NB4 (cell line): Measurements from ENCODE around the gene FGD1.

ENCODE experiments used
- MAX ChIP-seq: IDR thresholded peaks from 2 replicates; pipeline ENCODE4 v1.6.1; 2011; ENCODE audit warnings: low read depth, low read length
- TF ChIP-seq, protein P1 (sequence below): IDR thresholded peaks from one replicate; pipeline ENCODE4 v1.5.1; 2012; ENCODE audit warnings: low read depth, low read length

DNA sequence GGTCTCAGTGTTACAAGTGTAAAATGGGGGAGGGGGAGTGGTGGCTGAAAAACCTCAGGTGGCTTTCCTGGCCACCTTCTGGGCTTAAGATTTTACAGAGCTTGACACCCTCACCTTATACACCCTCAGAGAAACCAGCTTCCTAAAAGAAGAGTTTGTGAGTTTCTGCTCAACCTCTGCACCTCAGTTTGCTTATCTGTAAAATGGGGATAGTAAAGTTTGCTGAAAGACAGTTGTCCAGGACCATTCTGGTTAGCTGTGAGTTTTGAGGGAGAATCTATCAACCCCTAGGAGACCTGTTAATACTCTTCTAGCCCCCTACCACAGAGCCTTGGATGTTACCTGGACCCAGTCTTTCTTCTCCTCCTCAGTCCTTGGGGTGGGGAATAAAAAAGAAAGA, 46.1 kb downstream of the FGD1 start:
- no peak for TF ChIP-seq MAX
- TF ChIP-seq, protein P1, sequence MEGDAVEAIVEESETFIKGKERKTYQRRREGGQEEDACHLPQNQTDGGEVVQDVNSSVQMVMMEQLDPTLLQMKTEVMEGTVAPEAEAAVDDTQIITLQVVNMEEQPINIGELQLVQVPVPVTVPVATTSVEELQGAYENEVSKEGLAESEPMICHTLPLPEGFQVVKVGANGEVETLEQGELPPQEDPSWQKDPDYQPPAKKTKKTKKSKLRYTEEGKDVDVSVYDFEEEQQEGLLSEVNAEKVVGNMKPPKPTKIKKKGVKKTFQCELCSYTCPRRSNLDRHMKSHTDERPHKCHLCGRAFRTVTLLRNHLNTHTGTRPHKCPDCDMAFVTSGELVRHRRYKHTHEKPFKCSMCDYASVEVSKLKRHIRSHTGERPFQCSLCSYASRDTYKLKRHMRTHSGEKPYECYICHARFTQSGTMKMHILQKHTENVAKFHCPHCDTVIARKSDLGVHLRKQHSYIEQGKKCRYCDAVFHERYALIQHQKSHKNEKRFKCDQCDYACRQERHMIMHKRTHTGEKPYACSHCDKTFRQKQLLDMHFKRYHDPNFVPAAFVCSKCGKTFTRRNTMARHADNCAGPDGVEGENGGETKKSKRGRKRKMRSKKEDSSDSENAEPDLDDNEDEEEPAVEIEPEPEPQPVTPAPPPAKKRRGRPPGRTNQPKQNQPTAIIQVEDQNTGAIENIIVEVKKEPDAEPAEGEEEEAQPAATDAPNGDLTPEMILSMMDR: no peak
